Measurements from ENCODE around the gene DCUN1D3.

DNA sequence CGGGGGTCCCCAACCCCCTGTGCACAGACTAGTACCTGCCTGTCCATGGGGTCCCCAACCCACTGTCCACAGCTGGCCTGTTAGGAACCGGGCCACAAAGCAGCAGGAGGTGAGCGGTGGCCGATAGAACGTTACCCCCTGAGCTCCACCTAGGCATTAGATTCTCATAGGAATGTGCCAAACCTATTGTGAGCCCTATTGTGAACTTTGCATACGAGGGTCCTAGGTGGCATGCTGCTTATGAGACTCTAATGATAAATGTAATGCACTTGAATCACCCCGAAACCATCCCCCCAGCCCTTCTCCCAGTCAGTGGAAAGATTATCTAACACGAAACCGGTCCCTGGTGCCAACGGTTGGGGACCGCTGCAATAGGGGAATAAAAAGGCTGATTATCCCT is 92.3 kb downstream of the DCUN1D3 start:
- no peak for TF ChIP-seq CTCF (conservative IDR thresholded peaks at IDR 0.05; ENCODE audit: low read depth in 2 of 2)
- TF ChIP-seq, protein P1, sequence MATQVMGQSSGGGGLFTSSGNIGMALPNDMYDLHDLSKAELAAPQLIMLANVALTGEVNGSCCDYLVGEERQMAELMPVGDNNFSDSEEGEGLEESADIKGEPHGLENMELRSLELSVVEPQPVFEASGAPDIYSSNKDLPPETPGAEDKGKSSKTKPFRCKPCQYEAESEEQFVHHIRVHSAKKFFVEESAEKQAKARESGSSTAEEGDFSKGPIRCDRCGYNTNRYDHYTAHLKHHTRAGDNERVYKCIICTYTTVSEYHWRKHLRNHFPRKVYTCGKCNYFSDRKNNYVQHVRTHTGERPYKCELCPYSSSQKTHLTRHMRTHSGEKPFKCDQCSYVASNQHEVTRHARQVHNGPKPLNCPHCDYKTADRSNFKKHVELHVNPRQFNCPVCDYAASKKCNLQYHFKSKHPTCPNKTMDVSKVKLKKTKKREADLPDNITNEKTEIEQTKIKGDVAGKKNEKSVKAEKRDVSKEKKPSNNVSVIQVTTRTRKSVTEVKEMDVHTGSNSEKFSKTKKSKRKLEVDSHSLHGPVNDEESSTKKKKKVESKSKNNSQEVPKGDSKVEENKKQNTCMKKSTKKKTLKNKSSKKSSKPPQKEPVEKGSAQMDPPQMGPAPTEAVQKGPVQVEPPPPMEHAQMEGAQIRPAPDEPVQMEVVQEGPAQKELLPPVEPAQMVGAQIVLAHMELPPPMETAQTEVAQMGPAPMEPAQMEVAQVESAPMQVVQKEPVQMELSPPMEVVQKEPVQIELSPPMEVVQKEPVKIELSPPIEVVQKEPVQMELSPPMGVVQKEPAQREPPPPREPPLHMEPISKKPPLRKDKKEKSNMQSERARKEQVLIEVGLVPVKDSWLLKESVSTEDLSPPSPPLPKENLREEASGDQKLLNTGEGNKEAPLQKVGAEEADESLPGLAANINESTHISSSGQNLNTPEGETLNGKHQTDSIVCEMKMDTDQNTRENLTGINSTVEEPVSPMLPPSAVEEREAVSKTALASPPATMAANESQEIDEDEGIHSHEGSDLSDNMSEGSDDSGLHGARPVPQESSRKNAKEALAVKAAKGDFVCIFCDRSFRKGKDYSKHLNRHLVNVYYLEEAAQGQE (IDR thresholded peaks at IDR 0.05; ENCODE audit: unreplicated experiment): no peak
